Measurements from ENCODE around the gene ZBTB16.

The ZBTB16 gene

GRCh38 chr11:114232400-114233059, 173.0 kb downstream of the ZBTB16 start:
- H3K36me3 Mint-ChIP-seq (ENCODE audit: low read depth), result no peaks in the 10 kb centered on the region
- no peaks in the 10 kb centered on the region for H3K4me1 Mint-ChIP-seq (ENCODE audit: low read depth)
- H3K27ac Mint-ChIP-seq, result no peak overlapping the region
- H3K4me3 Mint-ChIP-seq, result no peak overlapping the region
- no peaks in the 10 kb centered on the region for H3K9me3 Mint-ChIP-seq
- H3K27me3 Mint-ChIP-seq, result no peaks in the 10 kb centered on the region

GRCh38 chr11:114233755-114234154, 174.2 kb downstream of the ZBTB16 start:
- Mint-ChIP-seq H3K27ac (no peak overlapping the region), H3K4me3 (no peak overlapping the region), H3K27me3 (no peaks in the 10 kb centered on the region), H3K4me1 (ENCODE audit: low read depth) (no peaks in the 10 kb centered on the region), H3K36me3 (ENCODE audit: low read depth) (no peaks in the 10 kb centered on the region), H3K9me3 (no peaks in the 10 kb centered on the region)

DNA sequence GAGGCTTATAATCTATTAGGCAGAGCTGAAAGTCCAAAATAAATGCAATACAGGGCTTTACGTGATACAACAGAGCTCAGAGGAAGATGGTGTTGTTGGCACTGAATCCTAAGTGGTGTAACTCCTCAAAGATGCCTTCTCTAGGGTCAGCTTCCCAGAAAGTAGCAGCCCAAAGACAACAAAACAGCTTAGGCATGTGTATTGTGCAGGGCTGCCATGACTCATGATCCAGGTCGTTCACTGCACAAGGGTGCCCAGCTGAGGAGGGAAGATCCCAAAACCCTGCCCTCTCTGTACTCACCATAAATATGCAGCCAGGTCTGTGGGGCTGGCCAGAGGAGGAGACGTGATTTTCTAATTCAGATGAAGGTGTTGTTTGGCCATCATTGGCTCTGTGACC, 177.3 kb downstream of the ZBTB16 start:
- Mint-ChIP-seq H3K4me3 (no peak overlapping the region), H3K36me3 (ENCODE audit: low read depth) (no peaks in the 10 kb centered on the region), H3K27me3 (no peaks in the 10 kb centered on the region), H3K9me3 (no peaks in the 10 kb centered on the region), H3K27ac (no peak overlapping the region), H3K4me1 (ENCODE audit: low read depth) (no peaks in the 10 kb centered on the region)

GRCh38 chr11:114237321-114238280, 178.1 kb downstream of the ZBTB16 start:
- Mint-ChIP-seq H3K27ac (no peak overlapping the region), H3K36me3 (ENCODE audit: low read depth) (no peaks in the 10 kb centered on the region), H3K4me3 (no peak overlapping the region), H3K9me3 (no peaks in the 10 kb centered on the region), H3K27me3 (no peaks in the 10 kb centered on the region), H3K4me1 (ENCODE audit: low read depth) (no peaks in the 10 kb centered on the region)

- Mint-ChIP-seq H3K9me3 (no peaks in the 10 kb centered on the region), H3K4me3 (no peak overlapping the region), H3K4me1 (ENCODE audit: low read depth) (no peaks in the 10 kb centered on the region), H3K36me3 (ENCODE audit: low read depth) (no peaks in the 10 kb centered on the region), H3K27ac (no peak overlapping the region), H3K27me3 (no peaks in the 10 kb centered on the region)
Measured at GRCh38 chr11:114239753-114240161, 180.2 kb downstream of the ZBTB16 start.

GRCh38 chr11:114242032-114242431, 182.5 kb downstream of the ZBTB16 start:
- H3K27ac Mint-ChIP-seq, result no peak overlapping the region
- no peaks in the 10 kb centered on the region for H3K9me3 Mint-ChIP-seq
- no peak overlapping the region for H3K4me3 Mint-ChIP-seq
- no peaks in the 10 kb centered on the region for H3K36me3 Mint-ChIP-seq (ENCODE audit: low read depth)
- no peaks in the 10 kb centered on the region for H3K4me1 Mint-ChIP-seq (ENCODE audit: low read depth)
- H3K27me3 Mint-ChIP-seq, result no peaks in the 10 kb centered on the region

DNA sequence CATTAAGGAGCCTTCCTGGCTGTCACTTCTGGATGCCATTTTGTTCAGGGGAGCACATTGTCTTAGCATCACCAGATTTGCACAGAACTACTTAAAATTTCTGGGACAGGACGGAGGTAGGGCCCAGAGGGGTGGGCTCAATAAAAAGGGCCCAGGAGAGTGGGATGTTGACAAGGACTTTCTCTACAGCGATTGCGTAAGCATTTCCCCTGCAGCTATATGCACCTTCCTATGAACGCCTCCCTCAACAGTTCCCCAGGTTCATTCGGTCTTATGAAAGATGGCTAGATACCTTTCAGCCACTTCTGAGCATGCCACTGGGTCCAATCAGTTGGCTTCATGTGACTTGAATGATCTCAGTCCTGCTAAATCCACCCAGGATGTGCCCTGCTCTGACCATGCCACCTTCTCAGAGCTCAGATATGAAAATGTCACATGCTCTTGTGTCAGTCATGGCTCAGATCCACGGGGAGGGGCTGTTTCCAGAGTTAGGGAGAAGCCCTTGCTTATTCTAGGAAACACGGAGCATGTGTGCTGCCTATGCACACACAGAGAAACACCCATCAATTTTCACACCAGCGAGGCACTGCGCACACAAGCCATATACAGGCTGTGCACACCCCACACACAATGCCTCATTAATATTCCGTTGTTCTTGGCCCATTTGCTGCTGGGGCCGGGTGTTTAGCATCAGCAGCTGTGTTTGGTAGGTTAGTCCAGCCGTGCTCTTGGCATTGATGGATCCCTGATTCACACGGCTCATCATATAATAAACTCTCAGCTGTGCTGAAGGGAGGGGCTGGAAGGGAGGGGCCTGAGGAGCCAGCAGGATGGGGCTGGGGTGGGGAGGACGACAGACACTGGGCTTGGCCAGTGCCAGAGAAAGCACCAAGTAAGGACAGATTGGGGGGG, 184.2 kb downstream of the ZBTB16 start:
- no peaks in the 10 kb centered on the region for H3K27me3 Mint-ChIP-seq
- H3K27ac Mint-ChIP-seq, result no peak overlapping the region
- no peaks in the 10 kb centered on the region for H3K9me3 Mint-ChIP-seq
- no peaks in the 10 kb centered on the region for H3K36me3 Mint-ChIP-seq (ENCODE audit: low read depth)
- no peak overlapping the region for H3K4me3 Mint-ChIP-seq
- H3K4me1 Mint-ChIP-seq (ENCODE audit: low read depth), result no peaks in the 10 kb centered on the region

DNA sequence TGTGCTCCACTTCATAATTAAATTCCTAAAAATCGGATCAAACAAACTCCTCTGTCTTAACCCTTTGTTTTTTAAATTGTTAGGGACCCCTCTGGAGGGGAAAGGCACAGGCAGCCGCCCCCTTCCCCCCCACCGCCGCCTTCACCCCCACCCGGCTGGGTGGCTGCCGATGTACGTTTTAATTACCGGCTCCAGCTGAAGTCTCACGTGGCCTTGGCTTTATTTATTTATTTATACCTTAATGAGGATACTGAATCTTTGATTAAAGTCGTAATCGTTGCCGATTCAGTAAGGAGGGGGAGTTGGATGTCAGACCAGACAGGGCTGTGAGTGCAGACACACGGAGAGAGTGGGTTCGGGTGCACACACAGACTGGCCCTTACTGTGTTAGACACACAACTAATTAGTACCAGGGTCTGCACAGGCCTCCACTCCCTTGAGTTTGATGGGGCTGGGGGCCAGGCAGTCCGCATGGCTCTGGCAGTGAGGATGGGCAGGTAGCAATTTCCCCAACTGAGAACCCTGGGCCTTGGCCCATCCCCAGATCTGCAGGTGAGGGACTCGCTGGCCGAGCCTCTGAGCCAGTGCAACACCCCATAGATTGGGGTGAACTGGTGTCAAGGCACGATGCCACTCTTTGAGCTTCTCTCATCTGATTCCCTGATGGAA, 185.3 kb downstream of the ZBTB16 start:
- Mint-ChIP-seq H3K4me3 (no peak overlapping the region), H3K9me3 (no peaks in the 10 kb centered on the region), H3K4me1 (ENCODE audit: low read depth) (no peaks in the 10 kb centered on the region), H3K27me3 (no peaks in the 10 kb centered on the region), H3K27ac (no peak overlapping the region), H3K36me3 (ENCODE audit: low read depth) (no peaks in the 10 kb centered on the region)

DNA sequence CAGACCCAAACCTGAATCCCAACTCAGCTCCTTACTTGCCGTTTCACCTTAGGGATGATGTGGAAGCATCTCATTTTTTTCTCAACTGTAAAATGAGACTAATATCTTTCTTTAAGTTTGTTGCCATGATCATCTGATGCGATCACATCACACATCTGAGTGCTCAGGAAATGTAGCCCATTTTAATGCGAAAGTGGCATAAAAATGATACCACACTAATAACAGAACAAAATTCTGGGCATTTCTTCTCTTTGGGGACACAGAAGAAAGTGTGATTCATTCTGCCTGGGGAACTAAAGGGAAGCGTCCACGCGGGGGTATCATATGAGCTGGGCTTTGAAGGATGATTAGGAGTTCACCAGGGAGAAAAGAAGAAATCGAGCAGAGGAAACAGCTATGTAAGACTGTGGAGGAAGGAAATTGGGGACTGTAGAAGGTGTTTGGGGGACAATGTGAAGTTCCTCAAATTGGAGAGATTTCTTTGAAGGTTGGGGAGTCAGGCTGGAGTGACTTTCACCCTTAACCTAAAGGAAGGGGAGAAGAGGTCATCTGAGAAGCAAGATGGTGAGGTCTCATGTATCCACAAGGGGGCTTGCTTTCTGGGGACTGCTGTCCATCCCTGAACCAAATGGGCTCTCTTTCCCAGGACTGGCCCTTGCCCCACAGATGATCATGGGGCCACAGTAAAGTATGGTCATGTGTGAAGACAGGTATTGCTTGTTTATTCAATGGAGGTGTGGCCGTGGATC, 187.0 kb downstream of the ZBTB16 start:
- H3K36me3 Mint-ChIP-seq (ENCODE audit: low read depth), result no peaks in the 10 kb centered on the region
- H3K4me3 Mint-ChIP-seq, result no peak overlapping the region
- H3K27me3 Mint-ChIP-seq, result no peaks in the 10 kb centered on the region
- H3K4me1 Mint-ChIP-seq (ENCODE audit: low read depth), result no peaks in the 10 kb centered on the region
- no peak overlapping the region for H3K27ac Mint-ChIP-seq
- H3K9me3 Mint-ChIP-seq, result no peaks in the 10 kb centered on the region

DNA sequence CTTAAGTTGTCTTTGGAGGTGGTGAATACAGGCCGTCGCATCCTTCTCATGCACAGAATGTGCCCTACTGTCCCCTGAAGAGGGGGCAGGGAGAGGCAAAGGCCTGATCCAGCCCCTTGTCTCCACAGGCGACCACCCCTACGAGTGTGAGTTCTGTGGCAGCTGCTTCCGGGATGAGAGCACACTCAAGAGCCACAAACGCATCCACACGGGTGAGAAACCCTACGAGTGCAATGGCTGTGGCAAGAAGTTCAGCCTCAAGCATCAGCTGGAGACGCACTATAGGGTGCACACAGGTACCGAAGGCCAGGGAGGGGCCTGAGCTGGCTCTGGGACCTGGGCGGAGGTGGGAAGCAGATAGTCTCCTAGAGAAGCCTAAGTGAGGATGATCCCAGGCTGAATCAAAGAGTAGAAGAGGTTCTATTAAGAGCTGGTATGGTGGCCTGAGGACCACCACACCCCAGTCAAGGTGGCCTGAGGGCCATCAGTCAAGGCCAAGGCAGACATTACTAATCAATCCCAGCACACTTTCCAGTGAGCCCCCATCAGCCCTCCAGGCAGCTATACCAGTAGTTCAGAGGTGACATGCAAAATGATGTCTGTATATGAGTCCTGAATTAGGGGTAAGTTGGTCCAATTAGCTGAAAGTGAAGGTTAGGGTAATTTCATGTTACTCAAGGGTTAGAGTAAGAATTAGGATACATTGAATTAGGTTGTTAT, 187.7 kb downstream of the ZBTB16 start:
- no peaks in the 10 kb centered on the region for H3K9me3 Mint-ChIP-seq
- H3K36me3 Mint-ChIP-seq (ENCODE audit: low read depth), result no peaks in the 10 kb centered on the region
- no peak overlapping the region for H3K4me3 Mint-ChIP-seq
- no peaks in the 10 kb centered on the region for H3K4me1 Mint-ChIP-seq (ENCODE audit: low read depth)
- no peak overlapping the region for H3K27ac Mint-ChIP-seq
- no peaks in the 10 kb centered on the region for H3K27me3 Mint-ChIP-seq

- Mint-ChIP-seq H3K9me3 (no peaks in the 10 kb centered on the region), H3K4me3 (no peak overlapping the region), H3K4me1 (ENCODE audit: low read depth) (no peaks in the 10 kb centered on the region), H3K27ac (no peak overlapping the region), H3K36me3 (ENCODE audit: low read depth) (no peaks in the 10 kb centered on the region), H3K27me3 (no peaks in the 10 kb centered on the region)
Measured at GRCh38 chr11:114250180-114250579, 190.7 kb downstream of the ZBTB16 start.

GRCh38 chr11:114250993-114251814, 191.7 kb downstream of the ZBTB16 start:
- no peak overlapping the region for H3K27ac Mint-ChIP-seq
- H3K9me3 Mint-ChIP-seq, result no peaks in the 10 kb centered on the region
- H3K4me3 Mint-ChIP-seq, result no peak overlapping the region
- H3K27me3 Mint-ChIP-seq, result no peaks in the 10 kb centered on the region
- no peaks in the 10 kb centered on the region for H3K4me1 Mint-ChIP-seq (ENCODE audit: low read depth)
- no peaks in the 10 kb centered on the region for H3K36me3 Mint-ChIP-seq (ENCODE audit: low read depth)

All from stimulated activated naive CD8-positive, alpha-beta T cell treated with anti-CD3 and anti-CD28 coated beads, Interleukin-15, Interleukin-2, amounts not matched to agents 100 ng/mL and 50 ng/mL, for 24 hours (primary cell).